Measurements from ENCODE around the gene EPHA6. TPM values are rescaled to one million over a fixed set of nuclear protein-coding genes. Genes with fewer than 3 reads are reported as not detected.

The EPHA6 gene
- total and polyA plus RNA-seq, 9 of the 15 experiments (the other 6 are each of a cell fraction or from before 2014, with no cell fraction given) = not detected

GRCh38 chr3:96986241-96986640 is 171.8 kb downstream of the EPHA6 start:
- in situ Hi-C loops (cut with MboI) (no loop called here), intact Hi-C loops (cut with micrococcal nuclease) (no loop called here)
- ATAC-seq = no peak
- 21% methylated on average over 1 of the region's 1 CpG for WGBS (ENCODE audit: insufficient coverage, low coverage, missing lambda C conversion rate)
- FAIRE-seq = no peak
- no peak for DNase-seq (ENCODE audit: extremely low read depth in 1 of 4, low spot score in 3 of 4)
- Histone ChIP-seq H3K4me3 (no peak overlapping the region), H3K27ac (ENCODE audit: extremely low read depth, low read depth, low read length) (no peak overlapping the region), H2AFZ (ENCODE audit: low read depth, low read length) (no peak overlapping the region), H3K9ac (ENCODE audit: insufficient read depth in 1 of 2, low read depth in 2 of 2, low read length in 2 of 2) (no peak overlapping the region), H3K4me2 (ENCODE audit: insufficient read depth, low read length) (no peak overlapping the region), H3K36me3 (ENCODE audit: control insufficient read depth, insufficient read depth, low read length) (no peaks in the 10 kb centered on the region), H3K79me2 (ENCODE audit: control insufficient read depth, insufficient read depth, low read length) (no peaks in the 10 kb centered on the region), H4K20me1 (replicated peaks; ENCODE audit: control insufficient read depth, insufficient read depth, low read length) (no peaks in the 10 kb centered on the region), H3K9me3 (replicated peaks; ENCODE audit: control insufficient read depth, insufficient read depth, low read depth, low read length) (no peaks in the 10 kb centered on the region), H3K27me3 (ENCODE audit: control insufficient read depth in 2 of 2, insufficient read depth in 2 of 2, low read length in 2 of 2) (no peaks in the 10 kb centered on the region), H3K9me1 (ENCODE audit: control insufficient read depth, insufficient read depth, low read length) (no peaks in the 10 kb centered on the region), H3K4me1 (replicated peaks in 1 of 2; ENCODE audit: control insufficient read depth in 2 of 2, insufficient read depth in 2 of 2, low read length in 2 of 2) (no peaks in the 10 kb centered on the region)
- no TSS peak for BruUV-seq (replicated peaks)
- CTCF ChIA-PET (ENCODE audit: low intra/inter-chr PET ratio) = no interaction called here
- POLR2A ChIA-PET = no interaction called here
- TF ChIP-seq, protein P1, sequence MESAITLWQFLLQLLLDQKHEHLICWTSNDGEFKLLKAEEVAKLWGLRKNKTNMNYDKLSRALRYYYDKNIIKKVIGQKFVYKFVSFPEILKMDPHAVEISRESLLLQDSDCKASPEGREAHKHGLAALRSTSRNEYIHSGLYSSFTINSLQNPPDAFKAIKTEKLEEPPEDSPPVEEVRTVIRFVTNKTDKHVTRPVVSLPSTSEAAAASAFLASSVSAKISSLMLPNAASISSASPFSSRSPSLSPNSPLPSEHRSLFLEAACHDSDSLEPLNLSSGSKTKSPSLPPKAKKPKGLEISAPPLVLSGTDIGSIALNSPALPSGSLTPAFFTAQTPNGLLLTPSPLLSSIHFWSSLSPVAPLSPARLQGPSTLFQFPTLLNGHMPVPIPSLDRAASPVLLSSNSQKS (CRISPR knock-in tag; IDR thresholded peaks at IDR 0.05) = no peak
- TF ChIP-seq, protein P2, sequence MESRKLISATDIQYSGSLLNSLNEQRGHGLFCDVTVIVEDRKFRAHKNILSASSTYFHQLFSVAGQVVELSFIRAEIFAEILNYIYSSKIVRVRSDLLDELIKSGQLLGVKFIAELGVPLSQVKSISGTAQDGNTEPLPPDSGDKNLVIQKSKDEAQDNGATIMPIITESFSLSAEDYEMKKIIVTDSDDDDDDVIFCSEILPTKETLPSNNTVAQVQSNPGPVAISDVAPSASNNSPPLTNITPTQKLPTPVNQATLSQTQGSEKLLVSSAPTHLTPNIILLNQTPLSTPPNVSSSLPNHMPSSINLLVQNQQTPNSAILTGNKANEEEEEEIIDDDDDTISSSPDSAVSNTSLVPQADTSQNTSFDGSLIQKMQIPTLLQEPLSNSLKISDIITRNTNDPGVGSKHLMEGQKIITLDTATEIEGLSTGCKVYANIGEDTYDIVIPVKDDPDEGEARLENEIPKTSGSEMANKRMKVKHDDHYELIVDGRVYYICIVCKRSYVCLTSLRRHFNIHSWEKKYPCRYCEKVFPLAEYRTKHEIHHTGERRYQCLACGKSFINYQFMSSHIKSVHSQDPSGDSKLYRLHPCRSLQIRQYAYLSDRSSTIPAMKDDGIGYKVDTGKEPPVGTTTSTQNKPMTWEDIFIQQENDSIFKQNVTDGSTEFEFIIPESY (CRISPR knock-in tag; IDR thresholded peaks at IDR 0.05) = no peak
- TF ChIP-seq ZNF347 (CRISPR knock-in tag; IDR thresholded peaks at IDR 0.05; ENCODE audit: low read depth) = no peak
- no peak for TF ChIP-seq TEAD1 (CRISPR knock-in tag; IDR thresholded peaks at IDR 0.05)
- TF ChIP-seq, protein P3, sequence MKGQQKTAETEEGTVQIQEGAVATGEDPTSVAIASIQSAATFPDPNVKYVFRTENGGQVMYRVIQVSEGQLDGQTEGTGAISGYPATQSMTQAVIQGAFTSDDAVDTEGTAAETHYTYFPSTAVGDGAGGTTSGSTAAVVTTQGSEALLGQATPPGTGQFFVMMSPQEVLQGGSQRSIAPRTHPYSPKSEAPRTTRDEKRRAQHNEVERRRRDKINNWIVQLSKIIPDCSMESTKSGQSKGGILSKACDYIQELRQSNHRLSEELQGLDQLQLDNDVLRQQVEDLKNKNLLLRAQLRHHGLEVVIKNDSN (CRISPR knock-in tag; IDR thresholded peaks at IDR 0.05) = no peak
- no peak for TF ChIP-seq ZNF239 (CRISPR knock-in tag; IDR thresholded peaks at IDR 0.05)
- TF ChIP-seq, protein P4, sequence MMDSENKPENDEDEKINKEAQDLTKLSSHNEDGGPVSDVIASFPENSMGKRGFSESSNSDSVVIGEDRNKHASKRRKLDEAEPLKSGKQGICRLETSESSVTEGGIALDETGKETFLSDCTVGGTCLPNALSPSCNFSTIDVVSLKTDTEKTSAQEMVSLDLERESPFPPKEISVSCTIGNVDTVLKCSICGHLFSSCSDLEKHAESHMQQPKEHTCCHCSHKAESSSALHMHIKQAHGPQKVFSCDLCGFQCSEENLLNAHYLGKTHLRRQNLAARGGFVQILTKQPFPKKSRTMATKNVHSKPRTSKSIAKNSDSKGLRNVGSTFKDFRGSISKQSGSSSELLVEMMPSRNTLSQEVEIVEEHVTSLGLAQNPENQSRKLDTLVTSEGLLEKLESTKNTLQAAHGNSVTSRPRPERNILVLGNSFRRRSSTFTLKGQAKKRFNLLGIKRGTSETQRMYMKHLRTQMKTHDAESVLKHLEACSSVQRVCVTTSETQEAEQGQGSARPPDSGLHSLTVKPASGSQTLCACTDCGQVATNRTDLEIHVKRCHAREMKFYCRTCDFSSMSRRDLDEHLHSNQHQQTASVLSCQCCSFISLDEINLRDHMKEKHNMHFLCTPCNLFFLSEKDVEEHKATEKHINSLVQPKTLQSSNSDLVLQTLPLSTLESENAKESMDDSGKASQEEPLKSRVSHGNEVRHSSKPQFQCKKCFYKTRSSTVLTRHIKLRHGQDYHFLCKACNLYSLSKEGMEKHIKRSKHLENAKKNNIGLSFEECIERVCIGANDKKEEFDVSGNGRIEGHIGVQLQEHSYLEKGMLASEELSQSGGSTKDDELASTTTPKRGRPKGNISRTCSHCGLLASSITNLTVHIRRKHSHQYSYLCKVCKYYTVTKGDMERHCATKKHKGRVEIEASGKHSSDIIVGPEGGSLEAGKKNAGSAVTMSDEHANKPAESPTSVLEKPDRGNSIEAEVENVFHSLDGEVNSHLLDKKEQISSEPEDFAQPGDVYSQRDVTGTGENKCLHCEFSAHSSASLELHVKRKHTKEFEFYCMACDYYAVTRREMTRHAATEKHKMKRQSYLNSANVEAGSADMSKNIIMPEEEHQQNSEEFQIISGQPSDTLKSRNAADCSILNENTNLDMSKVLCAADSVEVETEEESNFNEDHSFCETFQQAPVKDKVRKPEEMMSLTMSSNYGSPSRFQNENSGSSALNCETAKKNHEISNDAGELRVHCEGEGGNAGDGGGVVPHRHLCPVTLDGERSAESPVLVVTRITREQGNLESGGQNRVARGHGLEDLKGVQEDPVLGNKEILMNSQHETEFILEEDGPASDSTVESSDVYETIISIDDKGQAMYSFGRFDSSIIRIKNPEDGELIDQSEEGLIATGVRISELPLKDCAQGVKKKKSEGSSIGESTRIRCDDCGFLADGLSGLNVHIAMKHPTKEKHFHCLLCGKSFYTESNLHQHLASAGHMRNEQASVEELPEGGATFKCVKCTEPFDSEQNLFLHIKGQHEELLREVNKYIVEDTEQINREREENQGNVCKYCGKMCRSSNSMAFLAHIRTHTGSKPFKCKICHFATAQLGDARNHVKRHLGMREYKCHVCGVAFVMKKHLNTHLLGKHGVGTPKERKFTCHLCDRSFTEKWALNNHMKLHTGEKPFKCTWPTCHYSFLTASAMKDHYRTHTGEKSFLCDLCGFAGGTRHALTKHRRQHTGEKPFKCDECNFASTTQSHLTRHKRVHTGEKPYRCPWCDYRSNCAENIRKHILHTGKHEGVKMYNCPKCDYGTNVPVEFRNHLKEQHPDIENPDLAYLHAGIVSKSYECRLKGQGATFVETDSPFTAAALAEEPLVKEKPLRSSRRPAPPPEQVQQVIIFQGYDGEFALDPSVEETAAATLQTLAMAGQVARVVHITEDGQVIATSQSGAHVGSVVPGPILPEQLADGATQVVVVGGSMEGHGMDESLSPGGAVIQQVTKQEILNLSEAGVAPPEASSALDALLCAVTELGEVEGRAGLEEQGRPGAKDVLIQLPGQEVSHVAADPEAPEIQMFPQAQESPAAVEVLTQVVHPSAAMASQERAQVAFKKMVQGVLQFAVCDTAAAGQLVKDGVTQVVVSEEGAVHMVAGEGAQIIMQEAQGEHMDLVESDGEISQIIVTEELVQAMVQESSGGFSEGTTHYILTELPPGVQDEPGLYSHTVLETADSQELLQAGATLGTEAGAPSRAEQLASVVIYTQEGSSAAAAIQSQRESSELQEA (IDR thresholded peaks at IDR 0.05; ENCODE audit: low read depth) = no peak
- no peak for TF ChIP-seq KAT2B (IDR thresholded peaks at IDR 0.05; ENCODE audit: low read depth, low read length)
- no peak for TF ChIP-seq ZC3H4 (CRISPR knock-in tag; IDR thresholded peaks at IDR 0.05; ENCODE audit: borderline replicate concordance)
- TF ChIP-seq DIDO1 (tag; IDR thresholded peaks at IDR 0.05; ENCODE audit: low read depth) = no peak
- no peak for TF ChIP-seq KLF6 (CRISPR knock-in tag; IDR thresholded peaks at IDR 0.05; ENCODE audit: borderline replicate concordance)
- TF ChIP-seq GATAD2A (IDR thresholded peaks at IDR 0.05) = no peak

Data from K562 (cell line).